ENCODE data around the gene ZC3H12C.
"Not testable (repeated sequence)": the region's sequence is repeated elsewhere in the genome, so short reads cannot be mapped to it uniquely, and the experiment has no call there.

The ZC3H12C gene

DNA sequence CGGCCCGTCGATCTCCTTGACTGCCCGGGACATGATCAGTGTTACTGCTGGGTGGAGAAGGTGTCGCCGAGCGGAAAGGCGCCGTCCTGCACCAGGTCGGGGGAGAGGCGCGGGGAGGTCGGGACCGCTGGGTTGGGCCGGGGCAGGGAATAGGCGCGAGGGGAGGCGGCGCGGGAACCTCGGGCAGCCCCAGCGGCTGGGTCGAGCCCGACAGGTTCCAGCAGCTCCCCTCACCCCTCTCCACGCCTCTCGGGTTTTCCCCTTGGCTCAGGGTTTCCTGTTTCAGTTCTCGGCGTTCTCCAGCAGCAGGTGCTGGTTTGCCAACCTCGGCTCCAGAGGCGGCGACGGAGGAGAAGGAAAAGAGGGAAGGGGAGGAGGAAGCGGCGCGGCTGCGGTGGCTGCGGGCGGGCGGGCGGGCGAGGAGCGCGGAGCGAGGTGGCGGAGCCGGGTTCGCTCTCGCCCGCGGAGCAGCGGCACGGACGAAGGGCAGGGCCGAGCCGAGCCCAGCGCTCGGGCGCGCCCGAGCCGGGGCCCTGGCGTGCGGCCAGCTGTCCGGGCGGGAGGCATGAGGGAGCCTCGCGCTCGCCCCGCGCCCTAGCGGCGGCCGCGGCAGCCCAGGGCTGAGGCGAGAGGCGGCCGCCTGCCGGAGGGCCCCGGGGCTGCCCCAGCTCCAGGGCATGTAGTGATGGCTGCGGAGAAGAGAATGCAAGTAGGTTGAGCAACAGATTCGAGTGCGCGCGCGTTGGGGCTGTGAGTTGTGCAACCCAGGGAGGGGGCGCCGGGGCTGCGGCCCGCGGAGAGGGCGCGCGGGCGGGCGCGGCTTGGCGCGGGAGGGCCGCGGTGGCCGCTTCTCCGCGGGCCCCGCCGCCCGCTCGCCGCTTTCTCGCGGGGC lies at the start of gene ZC3H12C:
ZC3H12C (plus strand) TSS at position 878 of the 892 bp plus-strand sequence. CDS start 20 bp downstream, outside the sequence.
- DNase-seq (ENCODE audit: low spot score) = no peak

DNA sequence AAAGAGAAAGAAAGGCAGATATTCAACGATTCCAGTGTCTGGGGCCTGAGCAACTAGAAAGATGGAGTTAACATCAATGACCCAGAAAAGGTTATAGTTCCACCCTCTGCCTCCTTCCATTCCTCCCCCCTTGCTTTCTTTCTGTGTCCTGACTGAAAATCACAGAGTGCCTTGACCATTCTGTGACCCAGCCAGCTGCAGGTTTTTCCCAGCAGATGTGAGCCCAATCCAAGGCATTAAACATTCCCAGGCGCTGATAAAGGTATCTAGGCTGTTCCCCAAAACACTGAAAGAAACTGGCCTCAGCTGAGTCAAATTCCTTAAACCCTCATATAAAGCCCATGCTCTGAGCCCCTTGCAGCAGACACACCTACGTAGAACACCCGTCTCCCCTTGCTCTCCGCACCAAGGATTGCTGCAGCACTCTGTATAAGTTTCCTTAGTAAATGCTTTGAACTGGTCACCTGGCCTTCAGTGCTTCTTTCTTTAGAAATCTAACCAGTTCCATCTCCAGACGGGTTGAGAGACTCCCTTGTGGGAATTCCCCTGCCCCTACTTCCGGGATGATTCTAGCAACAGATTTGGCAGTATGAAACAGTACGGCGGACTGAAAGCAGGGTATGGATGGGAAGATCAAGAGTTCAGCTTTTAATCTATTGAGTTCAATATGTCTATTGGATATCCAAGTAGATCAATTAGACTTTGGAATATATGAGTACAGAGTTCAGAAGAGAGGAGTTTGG lies 48.8 kb upstream of the ZC3H12C start:
- DNase-seq (ENCODE audit: low spot score) = no peak

DNA sequence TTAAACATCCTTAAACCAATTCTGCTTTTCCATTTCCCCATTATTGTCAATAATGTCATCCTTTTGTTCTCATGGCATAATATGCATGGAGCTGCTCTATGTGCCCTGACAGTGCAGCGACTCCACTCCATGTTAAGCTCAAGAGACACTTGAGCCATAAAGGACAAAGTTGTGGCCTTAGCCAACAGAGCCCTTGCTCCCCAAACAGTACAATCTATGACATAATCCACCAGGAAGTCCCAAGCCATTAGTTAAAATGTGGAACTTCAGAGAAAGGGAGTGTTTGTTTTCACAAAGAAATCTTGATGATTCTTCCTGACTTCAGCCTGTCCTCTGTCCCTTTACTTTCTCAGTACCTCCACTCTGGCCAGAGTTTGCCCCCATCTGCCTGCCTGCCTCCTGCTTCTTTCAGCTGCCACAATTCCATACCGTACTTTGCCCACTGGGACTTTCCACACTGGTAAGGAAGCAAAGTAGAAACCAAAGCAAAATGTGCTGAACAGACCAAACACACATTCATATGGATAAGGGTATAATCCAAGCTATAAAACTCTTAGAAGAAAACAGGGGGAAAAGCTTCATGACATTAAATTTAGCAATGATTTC lies 46.3 kb upstream of the ZC3H12C start:
- no peak for DNase-seq (ENCODE audit: low spot score)

DNA sequence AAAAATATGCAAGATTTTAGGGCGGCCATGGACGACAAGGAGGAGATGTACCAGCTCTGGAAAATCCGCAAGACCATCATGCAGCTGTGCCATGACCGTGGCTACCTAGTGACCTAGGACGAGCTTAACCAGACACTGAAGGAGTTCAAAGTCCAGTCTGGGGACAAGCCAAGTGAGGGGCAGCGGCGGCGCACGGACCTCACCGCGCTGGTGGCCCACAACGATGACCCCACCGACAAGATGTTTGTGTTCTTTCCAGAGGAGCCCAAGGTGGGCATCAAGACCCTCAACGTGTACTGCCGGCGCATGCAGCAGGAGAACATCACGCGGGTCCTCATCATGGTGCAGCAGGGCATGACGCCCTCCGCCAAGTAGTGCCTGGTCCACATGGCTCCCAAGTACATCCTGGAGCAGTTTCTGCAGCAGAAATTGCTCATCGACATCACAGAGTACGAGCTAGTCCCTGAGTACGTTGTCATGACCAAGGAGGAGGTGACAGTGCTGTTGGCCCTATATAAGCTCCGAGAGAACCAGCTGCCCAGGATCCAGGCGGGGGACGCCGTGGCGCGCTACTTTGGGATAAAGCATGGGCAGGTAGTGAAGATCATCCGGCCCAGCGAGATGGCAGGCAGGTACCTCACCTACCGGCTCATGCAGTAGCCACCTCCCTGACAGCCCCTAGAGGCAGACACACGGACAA lies 43.5 kb upstream of the ZC3H12C start:
- no peak for DNase-seq (ENCODE audit: low spot score)

DNA sequence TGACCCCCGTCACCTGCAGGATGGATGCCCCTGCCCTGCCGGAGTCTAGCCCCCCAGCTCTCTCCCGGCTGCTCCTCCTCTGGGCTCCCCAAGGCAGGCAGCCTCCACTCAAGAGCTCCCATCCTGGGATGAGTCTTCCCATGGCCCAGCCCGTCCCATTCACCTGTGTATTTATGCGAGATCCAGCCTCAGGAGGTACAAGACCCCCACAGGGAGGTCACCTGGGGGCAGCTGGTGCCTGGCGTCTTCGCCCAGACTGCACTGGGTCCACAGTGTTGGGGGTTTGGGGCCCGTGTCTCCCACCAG lies 43.0 kb upstream of the ZC3H12C start:
- DNase-seq (ENCODE audit: low spot score) = no peak

DNA sequence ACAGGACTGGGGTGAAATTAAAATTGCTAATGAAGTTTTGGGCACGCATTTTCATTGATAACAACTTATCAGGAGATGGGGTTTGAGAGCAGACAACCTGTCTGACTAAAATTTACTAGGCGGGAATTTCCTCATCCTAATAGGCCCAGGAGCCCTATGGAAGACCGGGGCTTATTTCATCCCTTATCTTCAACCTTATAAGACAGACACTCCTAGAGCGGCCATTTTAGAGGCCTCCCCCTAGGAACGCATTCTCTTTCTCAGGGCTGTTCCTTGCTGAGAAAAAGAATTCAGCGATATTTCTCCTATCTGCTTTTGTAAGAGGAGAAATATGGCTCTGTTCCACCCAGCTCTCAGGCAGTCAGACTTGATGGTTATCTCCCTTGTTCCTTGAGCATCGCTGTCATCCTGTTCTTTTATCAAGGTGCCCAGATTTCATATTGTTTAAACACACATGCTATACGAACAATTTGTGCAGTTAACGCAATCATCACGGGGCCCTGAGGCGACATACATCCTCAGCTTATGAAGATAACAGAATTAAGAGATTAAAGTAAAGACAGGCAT lies 39.3 kb upstream of the ZC3H12C start:
- no peak for DNase-seq (ENCODE audit: low spot score)

DNA sequence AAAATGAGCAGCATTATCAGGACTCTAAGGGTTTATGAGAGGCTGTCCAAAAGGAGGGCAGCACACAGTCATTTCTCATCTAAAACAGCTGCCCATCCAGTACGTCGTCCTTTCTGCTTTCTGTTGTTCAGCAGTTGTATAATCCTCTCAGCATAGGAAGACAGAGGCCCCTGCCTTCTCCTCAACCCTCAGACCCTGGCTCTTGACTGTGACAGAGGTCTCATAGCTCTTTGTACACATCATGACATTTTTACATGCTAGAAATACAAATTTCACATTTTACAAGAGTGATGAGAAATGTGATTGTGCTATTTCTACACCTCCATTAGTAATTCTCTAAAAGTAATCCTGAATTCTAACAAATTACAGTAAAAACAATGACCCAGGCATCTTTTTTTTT lies 36.2 kb upstream of the ZC3H12C start:
- DNase-seq (ENCODE audit: low spot score) = no peak

DNA sequence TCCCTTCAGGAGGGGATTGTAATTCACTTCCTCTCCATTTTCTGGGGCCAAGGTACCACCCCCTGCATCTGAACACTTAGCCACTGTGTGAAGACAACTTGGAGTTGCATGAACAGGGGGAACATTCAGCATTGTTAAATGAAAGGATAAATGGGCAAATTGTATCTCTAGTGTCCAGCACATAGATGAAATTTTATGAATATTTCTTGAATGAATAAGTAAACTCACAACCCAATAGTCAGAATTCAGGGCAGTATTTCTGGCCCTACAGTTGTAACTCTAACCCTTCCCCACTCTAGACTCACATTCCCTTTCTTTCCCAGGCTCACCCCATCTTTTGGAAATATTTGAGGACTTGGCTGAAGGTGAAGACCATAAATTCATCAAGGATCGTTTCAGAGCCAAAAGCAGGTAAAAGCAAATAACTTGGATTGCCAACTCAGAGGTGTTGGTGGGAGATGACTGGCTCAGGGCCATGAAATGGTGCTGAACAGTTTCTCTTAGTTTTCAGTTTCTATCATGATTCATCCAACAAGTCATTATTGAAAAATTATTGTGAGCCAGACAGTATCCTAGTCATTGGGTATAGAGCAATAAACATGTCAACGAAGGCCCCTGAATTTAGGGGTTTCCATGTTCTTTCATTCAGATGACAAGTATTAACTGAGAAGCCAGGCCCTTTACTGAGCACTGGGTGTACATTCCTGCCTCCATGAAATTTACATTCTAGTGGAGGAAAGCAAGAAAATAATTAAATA lies 33.3 kb upstream of the ZC3H12C start:
- no peak for DNase-seq (ENCODE audit: low spot score)

DNA sequence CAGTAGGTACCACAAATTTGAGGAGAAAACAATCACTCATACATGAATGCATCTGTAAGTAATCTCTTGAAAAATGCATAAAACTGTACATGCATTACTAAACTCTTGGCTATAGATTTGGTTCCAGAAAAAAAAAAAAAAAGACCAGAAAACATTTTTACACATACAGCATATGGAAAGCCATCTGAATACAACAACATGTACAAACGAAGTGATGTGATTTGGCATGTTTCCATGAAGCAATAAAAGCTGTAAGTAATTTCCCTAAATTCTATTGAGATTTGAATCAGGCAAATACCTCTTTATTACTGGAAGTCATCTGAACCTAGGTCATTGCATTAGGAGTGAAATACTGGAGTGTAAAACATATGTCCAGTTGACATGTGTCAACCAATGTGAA lies 31.9 kb upstream of the ZC3H12C start:
- DNase-seq (ENCODE audit: low spot score) = no peak

DNA sequence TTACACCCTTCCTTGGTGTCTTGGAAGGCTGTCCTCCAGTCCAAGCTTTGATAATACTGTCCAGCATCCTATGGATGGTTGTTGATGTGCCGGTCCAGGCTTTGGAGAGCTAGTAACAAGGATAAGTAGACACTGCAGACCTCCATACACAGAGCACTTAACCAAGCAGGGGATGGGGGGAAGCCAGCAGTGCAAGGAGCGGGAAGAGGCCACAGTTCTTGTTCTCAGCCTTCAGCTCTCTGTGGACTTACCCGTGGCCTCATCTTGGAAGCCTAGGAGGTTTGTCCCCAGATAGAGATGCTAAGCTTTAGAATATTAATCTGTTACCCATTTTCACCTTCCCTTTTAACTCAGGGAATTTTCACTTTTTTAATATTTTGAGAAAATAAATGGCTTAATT lies 30.9 kb upstream of the ZC3H12C start:
- DNase-seq (ENCODE audit: low spot score) = no peak

DNA sequence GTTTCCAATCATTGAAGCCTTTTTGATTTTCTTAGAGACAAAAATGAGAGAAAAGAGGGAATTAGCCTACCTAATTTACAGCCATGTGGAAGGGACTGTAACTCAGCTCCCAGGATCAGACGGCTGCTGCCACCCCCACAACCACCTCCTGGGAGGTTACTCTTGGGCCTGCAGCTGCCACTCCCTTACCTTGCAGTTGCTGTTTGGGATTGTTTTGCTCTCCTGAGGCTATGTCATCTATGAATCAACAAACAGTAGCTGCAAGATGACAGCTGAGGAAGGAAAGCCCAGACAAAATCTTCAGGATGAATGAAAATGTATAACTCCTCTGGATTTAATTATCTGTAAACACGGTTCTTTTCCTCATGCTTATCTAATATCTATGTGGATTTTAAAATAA lies 28.0 kb upstream of the ZC3H12C start:
- DNase-seq (ENCODE audit: low spot score) = no peak

DNA sequence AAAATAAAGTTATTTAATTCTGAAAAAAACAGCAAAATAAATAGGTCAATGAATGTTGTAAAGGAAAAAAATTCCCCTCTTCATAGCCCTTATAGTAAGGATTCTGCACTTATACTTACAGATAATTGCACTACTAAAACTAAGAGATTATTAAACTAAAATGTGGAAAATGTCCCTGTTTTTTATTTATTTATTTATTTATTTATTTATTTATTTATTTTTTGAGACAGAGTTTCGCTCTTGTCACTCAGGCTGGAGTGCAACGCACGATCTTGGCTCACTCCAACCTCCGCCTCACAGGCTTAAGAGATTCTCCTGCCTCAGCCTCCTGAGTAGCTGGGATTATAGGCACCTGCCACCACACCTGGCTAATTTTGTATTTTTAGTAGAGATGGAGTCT lies 25.2 kb upstream of the ZC3H12C start:
- not testable (repeated sequence) for DNase-seq (ENCODE audit: low spot score)

DNA sequence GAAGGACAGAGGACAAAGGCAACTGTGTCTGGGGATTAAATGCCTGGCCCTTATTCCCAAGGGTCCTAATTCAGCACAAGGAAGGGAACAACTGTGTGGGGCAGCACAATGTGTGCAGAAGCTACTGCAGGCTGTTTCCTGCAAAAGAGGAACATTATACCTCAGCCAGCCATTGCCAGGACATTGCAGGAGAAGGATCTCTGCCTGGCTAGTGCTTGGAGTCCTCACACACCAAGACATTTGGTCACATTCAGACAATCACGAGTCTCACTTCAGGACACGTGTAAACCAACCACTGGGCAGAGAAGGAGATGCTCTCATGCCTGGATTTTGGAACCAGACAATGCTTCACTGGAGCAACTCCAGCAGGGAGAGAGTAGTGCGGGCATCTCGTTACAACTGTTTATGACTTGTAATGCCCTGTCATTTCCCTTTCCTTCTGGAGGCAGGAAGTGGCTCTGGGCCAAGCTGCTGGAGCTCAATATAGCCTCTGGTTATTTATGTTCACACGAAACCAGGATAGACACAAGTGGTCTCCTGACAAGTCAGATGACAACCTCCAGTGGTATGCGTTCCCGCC lies 23.9 kb upstream of the ZC3H12C start:
- no peak for DNase-seq (ENCODE audit: low spot score)

DNA sequence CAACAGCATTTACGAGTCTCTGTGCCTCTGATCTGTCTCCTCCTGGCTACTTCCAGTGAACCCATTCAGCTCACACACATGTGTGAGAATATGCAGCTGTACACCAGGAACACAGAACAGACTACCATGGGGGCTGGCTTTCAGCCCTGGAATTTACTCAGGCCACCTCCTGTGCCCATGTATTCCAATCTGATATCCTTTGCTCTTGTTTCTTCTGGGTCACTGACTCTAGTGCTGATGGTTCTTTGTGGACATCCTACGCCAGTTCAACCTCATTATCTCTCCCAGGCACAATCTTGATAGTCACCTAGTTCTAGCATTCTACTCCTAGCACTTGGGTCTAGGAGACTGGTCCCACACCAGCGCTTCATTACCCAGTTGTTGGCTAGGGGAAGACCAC lies 23.0 kb upstream of the ZC3H12C start:
- DNase-seq (ENCODE audit: low spot score) = no peak

DNA sequence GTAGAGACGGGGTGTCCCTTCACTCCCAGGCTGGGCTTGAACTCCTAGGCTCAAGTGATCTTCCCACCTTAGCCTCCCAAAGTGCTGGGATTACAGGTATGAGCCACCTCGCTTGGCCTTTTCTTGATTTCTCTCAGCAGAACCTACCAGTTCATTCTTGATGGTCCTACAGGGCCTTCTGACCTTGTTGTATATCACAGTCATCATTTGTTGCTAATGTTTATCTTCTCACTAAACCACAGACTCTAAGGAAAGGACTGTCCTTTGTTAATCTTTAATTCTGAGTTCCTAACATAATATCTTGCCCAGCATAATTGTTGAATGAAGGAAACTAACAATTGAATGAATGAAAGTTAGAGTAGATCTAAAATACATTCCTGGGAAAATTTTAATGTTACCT lies 22.0 kb upstream of the ZC3H12C start:
- no peak for DNase-seq (ENCODE audit: low spot score)

DNA sequence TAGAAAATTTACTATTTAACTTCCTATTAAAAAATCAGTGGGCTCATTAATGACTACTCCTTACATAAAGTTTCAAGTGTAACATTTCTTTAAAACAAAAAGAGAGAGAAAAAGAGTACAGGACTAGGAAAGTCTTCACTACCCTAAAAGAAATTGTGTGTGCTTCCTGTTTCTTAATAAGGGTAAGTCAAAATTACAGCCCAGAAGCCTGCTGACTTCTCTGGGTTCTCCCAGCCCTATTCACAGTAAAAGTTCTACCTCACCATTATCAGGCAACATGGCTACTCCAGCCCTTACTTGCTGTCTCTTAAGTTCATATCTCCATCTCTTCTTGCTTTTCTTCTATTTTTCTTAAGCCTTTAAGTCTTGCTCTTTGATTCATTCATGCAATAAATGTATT lies 20.3 kb upstream of the ZC3H12C start:
- no peak for DNase-seq (ENCODE audit: low spot score)

DNA sequence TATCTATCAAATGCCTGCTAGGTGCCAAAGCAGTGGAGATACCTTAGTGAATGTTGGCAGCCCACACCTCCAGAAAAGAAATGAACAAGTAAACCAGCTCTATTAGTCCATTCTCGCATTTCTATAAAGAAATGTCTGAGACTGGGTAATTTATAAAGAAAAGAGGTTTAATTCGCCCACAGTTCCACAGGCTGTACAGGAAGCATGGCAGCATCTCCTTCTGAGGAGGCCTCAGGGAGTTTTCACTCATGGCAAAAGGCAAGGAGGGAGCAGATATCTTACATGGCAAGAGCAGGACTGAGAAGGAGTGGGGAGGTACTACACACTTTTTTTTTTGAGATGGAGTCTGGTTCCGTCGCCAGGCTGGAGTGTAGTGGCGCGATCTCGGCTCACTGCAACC lies 18.7 kb upstream of the ZC3H12C start:
- no peak for DNase-seq (ENCODE audit: low spot score)

DNA sequence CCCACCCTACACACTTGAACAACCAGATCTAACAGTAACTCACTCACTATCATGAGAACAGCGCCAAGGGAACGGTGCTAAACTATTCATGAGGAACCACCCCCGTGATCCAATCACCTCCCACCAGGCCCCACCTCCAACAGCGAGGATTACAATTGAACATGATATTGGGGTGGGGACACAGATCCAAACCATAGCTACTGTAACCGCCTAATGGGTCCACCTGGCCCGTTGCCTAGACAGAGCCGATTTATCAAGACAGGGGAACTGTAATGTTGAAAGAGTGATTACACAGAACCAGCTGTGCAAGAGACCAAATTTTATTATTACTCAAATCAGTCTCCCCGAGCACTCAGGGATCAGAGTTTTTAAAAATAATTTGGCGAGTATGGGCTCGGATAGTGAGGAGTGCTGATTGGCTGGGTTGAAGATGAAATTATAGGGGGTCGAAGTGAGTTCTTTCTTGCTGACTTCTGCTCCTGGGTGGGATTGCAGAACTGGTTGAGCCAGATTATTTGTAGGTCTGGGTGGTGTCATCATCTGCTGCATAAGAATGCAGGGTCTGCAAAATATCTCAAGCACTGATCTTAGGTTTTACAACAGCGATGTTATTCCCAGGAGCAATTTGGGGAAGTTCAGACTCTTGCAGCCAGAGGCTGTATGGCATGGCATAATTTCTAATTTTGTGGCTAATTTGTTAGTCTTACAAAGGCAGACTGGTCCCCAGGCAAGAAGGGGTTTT lies 17.9 kb upstream of the ZC3H12C start:
- DNase-seq (ENCODE audit: low spot score) = no peak

DNA sequence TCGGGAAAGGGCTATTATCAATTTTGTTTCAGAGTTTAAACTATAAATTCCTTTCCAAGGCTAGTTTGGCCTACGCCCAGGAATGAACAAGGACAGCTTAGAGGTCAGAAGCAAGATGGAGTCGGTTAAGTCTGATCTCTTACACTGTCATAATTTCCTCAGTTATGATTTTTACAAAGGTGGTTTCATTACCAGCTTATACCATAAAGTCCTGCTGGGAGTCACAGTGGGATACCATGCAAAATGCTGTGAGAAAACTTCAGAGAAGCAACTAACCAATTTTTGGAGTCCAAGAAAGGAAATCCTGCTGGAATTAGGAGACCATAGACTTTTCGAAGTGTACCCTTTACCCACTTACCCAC lies 17.4 kb upstream of the ZC3H12C start:
- no peak for DNase-seq (ENCODE audit: low spot score)

DNA sequence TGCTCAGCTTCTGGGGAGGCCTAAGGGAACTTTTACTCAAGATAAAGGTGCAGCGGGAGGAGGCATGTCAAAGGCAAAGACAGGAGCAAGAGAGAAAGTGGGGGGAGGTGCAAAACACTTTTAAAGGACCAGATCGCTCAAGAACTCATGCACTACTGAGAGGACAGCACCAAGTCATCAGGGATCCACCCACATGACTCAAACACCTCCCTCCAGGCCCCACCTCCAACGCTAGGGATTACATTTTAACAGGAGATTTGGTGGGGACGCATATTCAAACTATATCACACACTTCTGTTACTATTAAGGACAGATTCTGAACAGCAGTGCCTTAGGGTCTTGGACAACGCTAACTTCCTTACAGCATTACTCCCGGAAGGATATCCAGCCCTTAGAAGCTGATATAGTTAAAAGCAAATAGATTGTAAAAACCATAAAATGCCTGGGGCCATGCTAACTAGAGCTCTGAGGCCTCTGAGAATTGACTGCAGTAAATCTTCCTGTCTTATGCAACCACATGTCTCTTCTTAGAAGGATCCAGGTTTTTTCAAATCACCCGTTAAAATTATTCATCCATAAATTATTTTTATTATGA lies 16.7 kb upstream of the ZC3H12C start:
- no peak for DNase-seq (ENCODE audit: low spot score)
